ENCODE results near the gene DOCK11. TPM values are rescaled to one million over a fixed set of nuclear protein-coding genes. Genes with fewer than 3 reads are reported as not detected.

DOCK11 gene
- total and polyA plus RNA-seq, 2 experiments from 2014 or later = 11.2 to 12.5 TPM

- Histone ChIP-seq H3K27me3 (no peaks in the 10 kb centered on the region), H3K27ac (no peak overlapping the region), H3K4me3 (no peak overlapping the region), H3K4me1 (ENCODE audit: low read depth) (no peaks in the 10 kb centered on the region), H3K9me3 (ENCODE audit: low read depth) (no peaks in the 10 kb centered on the region), H3K36me3 (no peaks in the 10 kb centered on the region)
- TF ChIP-seq CTCF (IDR thresholded peaks at IDR 0.05; ENCODE audit: low read depth, low read length) = no peak
- no peak for DNase-seq (ENCODE audit: low read depth in 1 of 2, low spot score in 1 of 2)
Observed at GRCh38 chrX:118717678-118718391, 222.2 kb downstream of the DOCK11 start.

- no peak for DNase-seq (ENCODE audit: low read depth in 1 of 2, low spot score in 1 of 2)
- H3K27ac ChIP-seq = no peak overlapping the region
- H3K36me3 ChIP-seq = no peaks in the 10 kb centered on the region
- TF ChIP-seq CTCF (IDR thresholded peaks at IDR 0.05; ENCODE audit: low read depth, low read length) = no peak
- no peaks in the 10 kb centered on the region for H3K27me3 ChIP-seq
- H3K4me3 ChIP-seq = no peak overlapping the region
- H3K9me3 ChIP-seq (ENCODE audit: low read depth) = no peaks in the 10 kb centered on the region
- H3K4me1 ChIP-seq (ENCODE audit: low read depth) = no peaks in the 10 kb centered on the region
Observed at GRCh38 chrX:118718737-118719136, 223.1 kb downstream of the DOCK11 start.

GRCh38 chrX:118720058-118720707 is 224.6 kb downstream of the DOCK11 start:
- no peaks in the 10 kb centered on the region for H3K9me3 ChIP-seq (ENCODE audit: low read depth)
- H3K4me1 ChIP-seq (ENCODE audit: low read depth) = no peaks in the 10 kb centered on the region
- H3K4me3 ChIP-seq = no peak overlapping the region
- TF ChIP-seq CTCF (IDR thresholded peaks at IDR 0.05; ENCODE audit: low read depth, low read length) = no peak
- no peak overlapping the region for H3K27ac ChIP-seq
- H3K27me3 ChIP-seq = no peaks in the 10 kb centered on the region
- H3K36me3 ChIP-seq = no peaks in the 10 kb centered on the region
- DNase-seq (ENCODE audit: low read depth in 1 of 2, low spot score in 1 of 2) = no peak

GRCh38 chrX:118723376-118723775 is 227.8 kb downstream of the DOCK11 start:
- no peaks in the 10 kb centered on the region for H3K9me3 ChIP-seq (ENCODE audit: low read depth)
- no peak for TF ChIP-seq CTCF (IDR thresholded peaks at IDR 0.05; ENCODE audit: low read depth, low read length)

GRCh38 chrX:118724365-118724764 is 228.8 kb downstream of the DOCK11 start:
- no peaks in the 10 kb centered on the region for H3K4me1 ChIP-seq (ENCODE audit: low read depth)
- no peak overlapping the region for H3K4me3 ChIP-seq
- no peak for DNase-seq (ENCODE audit: low read depth in 1 of 2, low spot score in 1 of 2)
- H3K27ac ChIP-seq = no peak overlapping the region
- H3K36me3 ChIP-seq = no peaks in the 10 kb centered on the region
- no peaks in the 10 kb centered on the region for H3K9me3 ChIP-seq (ENCODE audit: low read depth)
- H3K27me3 ChIP-seq = no peaks in the 10 kb centered on the region
- TF ChIP-seq CTCF (IDR thresholded peaks at IDR 0.05; ENCODE audit: low read depth, low read length) = no peak

More at GRCh38 chrX:118723376-118723775, 227.8 kb downstream of the DOCK11 start:
- Histone ChIP-seq H3K27me3 (no peaks in the 10 kb centered on the region), H3K36me3 (no peaks in the 10 kb centered on the region), H3K4me1 (ENCODE audit: low read depth) (no peaks in the 10 kb centered on the region), H3K27ac (no peak overlapping the region), H3K4me3 (no peak overlapping the region)
- no peak for DNase-seq (ENCODE audit: low read depth in 1 of 2, low spot score in 1 of 2)

All from cardiac muscle cell (in vitro differentiated cells and primary cell).